ENCODE results near the gene CHKA. TPM values are rescaled to one million over a fixed set of nuclear protein-coding genes. Genes with fewer than 3 reads are reported as not detected.

Gene CHKA
- total RNA-seq, 1 donor from 2014 or later, result 173 TPM

DNA sequence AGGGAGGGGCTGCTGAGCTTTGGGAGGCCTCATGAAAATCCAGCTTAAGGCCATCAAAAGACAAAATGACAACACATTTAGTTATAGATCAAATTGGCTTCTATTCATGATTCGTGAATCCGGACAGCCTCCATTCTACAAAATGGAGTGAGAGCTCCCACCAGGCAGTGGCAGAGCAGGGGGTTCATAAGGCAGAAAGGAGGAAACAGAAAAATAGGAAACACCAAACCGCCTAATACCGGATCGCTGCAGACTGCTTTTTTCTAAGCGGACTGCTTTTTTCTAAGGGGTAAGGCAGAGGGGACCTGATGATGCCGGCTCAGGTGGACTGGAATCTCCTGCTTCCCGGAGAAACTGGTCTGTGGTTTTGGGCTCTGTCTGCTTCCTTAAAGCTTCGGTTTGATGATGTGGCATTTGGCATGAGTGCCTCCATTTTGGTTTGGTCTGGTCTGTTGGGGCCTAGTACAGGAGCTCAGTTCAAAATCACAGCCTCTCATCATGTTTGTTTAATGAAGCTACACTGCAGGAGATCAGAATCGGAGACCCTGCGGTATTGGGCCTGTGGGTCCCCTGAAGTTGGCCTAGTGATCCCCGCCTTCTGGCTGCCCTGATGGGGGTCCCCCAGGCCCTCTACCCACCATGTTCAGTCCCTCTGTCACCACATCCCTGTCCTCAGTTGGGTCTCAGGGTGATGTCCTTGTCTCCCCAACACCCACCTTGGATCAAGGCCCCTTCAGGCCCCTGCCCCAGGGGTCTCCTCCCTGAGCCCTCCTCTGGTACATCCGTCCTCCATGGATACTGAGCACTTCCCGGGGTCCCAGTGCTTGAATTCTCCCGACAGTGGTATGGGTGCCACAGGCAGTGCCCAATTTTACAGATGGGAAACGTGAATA lies 109.9 kb downstream of the CHKA start:
- no peaks in the 10 kb centered on the region for H3K9me3 Mint-ChIP-seq (ENCODE audit: unreplicated experiment)
- DNase-seq (ENCODE audit: low spot score), result no peak
- peaks cover 7% of the 10 kb centered on the region for H3K4me1 Mint-ChIP-seq (ENCODE audit: unreplicated experiment)
- no peak overlapping the region for H3K27ac Mint-ChIP-seq (ENCODE audit: unreplicated experiment)
- peaks cover 5% of the 10 kb centered on the region for H3K27me3 Mint-ChIP-seq (ENCODE audit: unreplicated experiment)
- TF ChIP-seq, protein P1, sequence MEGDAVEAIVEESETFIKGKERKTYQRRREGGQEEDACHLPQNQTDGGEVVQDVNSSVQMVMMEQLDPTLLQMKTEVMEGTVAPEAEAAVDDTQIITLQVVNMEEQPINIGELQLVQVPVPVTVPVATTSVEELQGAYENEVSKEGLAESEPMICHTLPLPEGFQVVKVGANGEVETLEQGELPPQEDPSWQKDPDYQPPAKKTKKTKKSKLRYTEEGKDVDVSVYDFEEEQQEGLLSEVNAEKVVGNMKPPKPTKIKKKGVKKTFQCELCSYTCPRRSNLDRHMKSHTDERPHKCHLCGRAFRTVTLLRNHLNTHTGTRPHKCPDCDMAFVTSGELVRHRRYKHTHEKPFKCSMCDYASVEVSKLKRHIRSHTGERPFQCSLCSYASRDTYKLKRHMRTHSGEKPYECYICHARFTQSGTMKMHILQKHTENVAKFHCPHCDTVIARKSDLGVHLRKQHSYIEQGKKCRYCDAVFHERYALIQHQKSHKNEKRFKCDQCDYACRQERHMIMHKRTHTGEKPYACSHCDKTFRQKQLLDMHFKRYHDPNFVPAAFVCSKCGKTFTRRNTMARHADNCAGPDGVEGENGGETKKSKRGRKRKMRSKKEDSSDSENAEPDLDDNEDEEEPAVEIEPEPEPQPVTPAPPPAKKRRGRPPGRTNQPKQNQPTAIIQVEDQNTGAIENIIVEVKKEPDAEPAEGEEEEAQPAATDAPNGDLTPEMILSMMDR (IDR thresholded peaks at IDR 0.05; ENCODE audit: unreplicated experiment), result no peak
- no peaks in the 10 kb centered on the region for H3K36me3 Mint-ChIP-seq (ENCODE audit: low read depth, unreplicated experiment)
- H3K4me3 Mint-ChIP-seq (ENCODE audit: unreplicated experiment), result no peak overlapping the region

DNA sequence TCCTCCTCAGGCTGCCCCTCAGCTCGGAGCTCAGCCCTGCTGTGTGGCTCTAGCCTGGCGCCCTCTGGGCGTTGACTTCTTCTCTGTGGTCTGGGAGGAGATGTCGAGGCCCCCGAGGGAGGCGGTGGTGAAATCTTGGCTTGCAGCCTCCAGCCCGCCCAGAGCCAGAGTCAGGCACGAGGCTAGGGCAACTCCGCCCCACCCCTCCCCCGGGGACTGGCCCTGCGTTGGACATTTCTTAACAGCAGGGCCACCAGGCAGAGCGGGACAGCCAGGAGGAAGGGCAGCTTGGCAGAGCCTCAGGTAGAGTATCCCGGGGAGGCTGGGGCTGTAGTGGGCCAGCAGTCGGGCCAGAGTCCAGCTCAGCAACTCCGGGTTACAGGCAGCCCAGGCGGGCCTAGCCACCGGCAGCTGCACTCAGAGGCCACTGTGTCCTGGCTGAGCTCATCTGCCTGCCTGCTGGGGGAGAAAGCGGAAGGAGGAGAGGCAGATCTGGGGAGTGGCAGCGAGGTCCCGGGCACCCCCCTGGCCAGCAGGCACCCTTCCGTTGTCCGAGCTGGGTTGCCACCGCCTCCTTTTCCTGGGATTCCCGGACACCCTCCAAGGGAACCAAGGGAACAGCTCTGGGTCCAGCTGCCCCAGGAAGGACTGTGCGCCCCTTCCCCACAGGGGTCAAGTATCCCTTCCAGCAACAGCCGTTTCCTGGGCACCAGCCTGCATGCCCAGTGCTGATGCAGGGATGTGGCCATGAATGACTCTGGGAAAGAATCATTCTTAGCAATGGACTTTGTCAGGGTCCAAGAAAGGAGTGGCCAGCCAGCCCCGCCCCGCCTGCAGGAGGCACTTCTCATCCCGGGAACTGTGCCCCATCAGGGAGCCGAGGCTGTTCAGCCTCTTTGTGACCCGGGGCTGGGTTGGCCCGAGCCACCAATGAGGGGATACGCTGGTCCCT lies 110.8 kb downstream of the CHKA start, which contains the start of gene ALDH3B1:
TSS of gene ALDH3B1 (plus strand) at position 238 of the 952 bp plus-strand sequence. CDS start 4,971 bp downstream, outside the sequence.
- TF ChIP-seq, protein P1 (IDR thresholded peaks at IDR 0.05; ENCODE audit: unreplicated experiment), result no peak
- no peaks in the 10 kb centered on the region for H3K9me3 Mint-ChIP-seq (ENCODE audit: unreplicated experiment)
- peaks cover 6% of the 10 kb centered on the region for H3K27me3 Mint-ChIP-seq (ENCODE audit: unreplicated experiment)
- H3K36me3 Mint-ChIP-seq (ENCODE audit: low read depth, unreplicated experiment), result no peaks in the 10 kb centered on the region
- no peak for DNase-seq (ENCODE audit: low spot score)
- H3K4me3 Mint-ChIP-seq (ENCODE audit: unreplicated experiment), result no peak within 1 kb of the TSS
- no peak within 1 kb of the TSS for H3K27ac Mint-ChIP-seq (ENCODE audit: unreplicated experiment)
- peaks cover 7% of the 10 kb centered on the region for H3K4me1 Mint-ChIP-seq (ENCODE audit: unreplicated experiment)

DNA sequence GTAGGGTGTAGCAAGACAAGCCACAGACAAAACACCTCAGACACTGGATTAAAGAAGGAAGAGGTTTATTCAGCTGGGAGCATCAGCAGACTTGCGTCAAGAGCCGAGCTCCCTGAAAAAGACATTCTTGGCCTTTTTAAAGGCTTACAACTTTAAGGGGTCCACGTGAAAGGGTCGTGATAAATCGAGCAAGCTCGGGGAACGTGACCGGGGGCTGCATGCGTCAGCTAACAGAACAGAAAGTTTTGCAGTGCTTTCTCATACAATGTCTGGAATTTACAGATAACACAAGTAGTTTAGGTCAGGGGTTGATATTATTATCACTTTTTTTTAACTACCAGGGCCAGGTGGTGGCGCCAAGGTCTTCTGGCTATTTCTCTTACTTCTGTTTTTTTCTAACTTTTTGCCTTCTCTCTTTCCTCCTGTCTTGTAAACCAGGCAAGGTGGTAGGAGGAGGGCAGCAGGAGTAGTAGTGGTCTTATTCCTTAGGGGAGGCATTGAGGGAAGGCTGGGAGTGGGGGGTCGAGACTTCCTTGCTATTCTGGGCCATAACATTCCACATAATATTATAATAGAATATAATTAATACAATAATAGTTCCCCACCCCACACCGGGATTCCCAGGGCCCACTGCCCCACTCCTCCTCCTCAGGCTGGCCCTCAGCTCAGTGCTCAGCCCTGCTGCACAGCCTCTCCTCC lies 111.6 kb downstream of the CHKA start:
- no peaks in the 10 kb centered on the region for H3K9me3 Mint-ChIP-seq (ENCODE audit: unreplicated experiment)
- H3K4me1 Mint-ChIP-seq (ENCODE audit: unreplicated experiment), result peaks cover 10% of the 10 kb centered on the region
- H3K36me3 Mint-ChIP-seq (ENCODE audit: low read depth, unreplicated experiment), result peaks cover 5% of the 10 kb centered on the region
- H3K4me3 Mint-ChIP-seq (ENCODE audit: unreplicated experiment), result no peak overlapping the region
- no peak overlapping the region for H3K27ac Mint-ChIP-seq (ENCODE audit: unreplicated experiment)
- TF ChIP-seq, protein P1 (IDR thresholded peaks at IDR 0.05; ENCODE audit: unreplicated experiment), result no peak
- H3K27me3 Mint-ChIP-seq (ENCODE audit: unreplicated experiment), result peaks cover 8% of the 10 kb centered on the region
- no peak for DNase-seq (ENCODE audit: low spot score)

DNA sequence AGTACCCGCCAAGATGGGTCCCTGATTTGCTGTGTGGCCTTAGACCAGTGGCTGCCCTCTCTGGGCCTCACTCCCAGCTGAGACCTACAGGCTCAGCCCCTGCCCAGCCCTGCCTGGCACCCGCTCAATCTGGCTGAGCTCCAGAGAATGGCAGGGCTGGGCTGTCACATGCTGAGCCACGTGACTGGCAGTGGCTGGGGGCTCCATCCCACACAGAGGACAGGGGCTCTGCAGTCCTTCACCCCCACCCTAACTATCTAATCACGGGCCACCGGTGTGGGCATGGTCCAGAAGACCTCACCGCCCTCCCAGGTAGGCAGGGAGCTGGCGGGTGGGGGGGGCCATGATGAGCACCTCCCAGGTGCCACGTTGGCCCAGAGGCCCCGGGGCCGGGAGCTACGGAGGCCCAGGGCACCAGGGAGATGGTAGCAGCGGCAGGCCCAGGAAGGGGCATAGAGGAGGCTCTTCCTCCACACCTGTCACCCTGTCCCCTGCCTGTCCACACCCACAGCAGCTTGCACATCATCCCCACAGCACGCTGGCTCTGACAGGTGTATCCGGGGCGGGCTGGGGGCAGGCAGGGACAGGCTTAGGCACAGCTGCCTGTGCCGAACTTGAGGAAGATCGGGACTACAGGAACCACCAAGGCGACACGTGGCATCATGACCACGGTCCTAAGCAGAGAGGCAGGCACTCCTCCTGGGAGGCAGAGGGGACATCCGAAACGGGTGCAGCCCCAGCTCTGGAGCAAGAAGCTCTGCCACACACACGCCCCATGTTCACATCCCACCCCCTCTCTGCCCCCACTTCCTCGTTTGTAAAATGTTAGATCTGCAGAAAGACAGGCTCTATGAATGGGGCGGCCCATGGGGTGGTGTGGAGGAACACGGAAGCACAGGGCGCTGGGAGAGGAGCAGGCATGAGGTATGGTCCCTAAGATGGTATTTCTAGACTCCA lies 112.5 kb downstream of the CHKA start:
- Mint-ChIP-seq H3K27ac (ENCODE audit: unreplicated experiment) (no peak overlapping the region), H3K27me3 (ENCODE audit: unreplicated experiment) (peaks cover 6% of the 10 kb centered on the region), H3K4me3 (ENCODE audit: unreplicated experiment) (no peak overlapping the region)

More for the DNA sequence above, 112.5 kb downstream of the CHKA start:
- H3K9me3 Mint-ChIP-seq (ENCODE audit: unreplicated experiment), result no peaks in the 10 kb centered on the region
- TF ChIP-seq, protein P1 (IDR thresholded peaks at IDR 0.05; ENCODE audit: unreplicated experiment), result no peak
- peaks cover 5% of the 10 kb centered on the region for H3K36me3 Mint-ChIP-seq (ENCODE audit: low read depth, unreplicated experiment)
- peaks cover 13% of the 10 kb centered on the region for H3K4me1 Mint-ChIP-seq (ENCODE audit: unreplicated experiment)
- DNase-seq (ENCODE audit: low spot score), result no peak
